ENCODE measurements around the gene CACNA1I. TPM values are rescaled to one million over a fixed set of nuclear protein-coding genes. Genes with fewer than 3 reads are reported as not detected.

Gene CACNA1I
- total and polyA plus RNA-seq, 2 experiments from 2014 or later, result 0.42 to 2.4 TPM

DNA sequence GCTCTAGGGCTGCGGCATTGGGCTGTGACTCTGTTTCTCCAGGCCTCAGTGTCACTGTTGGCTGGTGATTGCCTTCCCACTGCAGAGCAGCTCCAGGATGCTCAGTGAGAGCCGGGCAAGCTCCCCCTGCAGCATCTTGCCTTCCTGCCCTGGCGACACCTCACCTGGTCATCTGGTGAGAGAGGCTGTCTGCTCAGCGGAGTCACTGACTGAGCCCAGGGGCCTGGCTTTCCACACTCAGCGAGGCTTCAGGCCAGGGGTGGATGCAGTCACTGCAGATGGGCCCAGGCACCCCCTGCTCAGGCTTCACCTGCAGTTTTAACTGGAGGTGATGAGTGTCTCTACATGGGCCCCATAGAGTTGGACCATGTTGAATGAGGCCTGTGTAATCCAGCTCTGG is 136.8 kb downstream of the CACNA1I start:
- Histone ChIP-seq H3K27me3 (ENCODE audit: insufficient read depth) (no peaks in the 10 kb centered on the region), H3K4me1 (ENCODE audit: insufficient read depth) (no peaks in the 10 kb centered on the region), H3K4me3 (no peak overlapping the region), H3K9me2 (ENCODE audit: insufficient read depth) (no peaks in the 10 kb centered on the region), H3K36me3 (ENCODE audit: insufficient read depth) (no peaks in the 10 kb centered on the region), H3F3A (replicated peaks; ENCODE audit: low read depth) (no peaks in the 10 kb centered on the region), H3K4me2 (no peak overlapping the region), H3K79me2 (replicated peaks; ENCODE audit: insufficient read depth) (no peaks in the 10 kb centered on the region), H2AFZ (peak overlapping the region; percentile 81; the same call in 1 of the 2 replicates), H4K20me1 (replicated peaks; ENCODE audit: insufficient read depth) (no peaks in the 10 kb centered on the region), H3K27ac (ENCODE audit: low read depth) (no peak overlapping the region)
- Mint-ChIP-seq H3K4me1 (peaks cover 12% of the 10 kb centered on the region; the same call in 2 of the 3 replicates), H3K36me3 (ENCODE audit: low read depth) (no peaks in the 10 kb centered on the region), H3K27me3 (ENCODE audit: insufficient read depth, low read depth, poor library complexity) (peaks cover 7% of the 10 kb centered on the region), H3K9me3 (no peaks in the 10 kb centered on the region), H3K27ac (no peak overlapping the region), H3K4me3 (no peak overlapping the region)
- no peak for ATAC-seq
- DNase-seq (ENCODE audit: low spot score), result no peak
- no peak for TF ChIP-seq CREB1 (CRISPR knock-in tag; IDR thresholded peaks at IDR 0.05; ENCODE audit: low read depth)
- TF ChIP-seq, protein P1, sequence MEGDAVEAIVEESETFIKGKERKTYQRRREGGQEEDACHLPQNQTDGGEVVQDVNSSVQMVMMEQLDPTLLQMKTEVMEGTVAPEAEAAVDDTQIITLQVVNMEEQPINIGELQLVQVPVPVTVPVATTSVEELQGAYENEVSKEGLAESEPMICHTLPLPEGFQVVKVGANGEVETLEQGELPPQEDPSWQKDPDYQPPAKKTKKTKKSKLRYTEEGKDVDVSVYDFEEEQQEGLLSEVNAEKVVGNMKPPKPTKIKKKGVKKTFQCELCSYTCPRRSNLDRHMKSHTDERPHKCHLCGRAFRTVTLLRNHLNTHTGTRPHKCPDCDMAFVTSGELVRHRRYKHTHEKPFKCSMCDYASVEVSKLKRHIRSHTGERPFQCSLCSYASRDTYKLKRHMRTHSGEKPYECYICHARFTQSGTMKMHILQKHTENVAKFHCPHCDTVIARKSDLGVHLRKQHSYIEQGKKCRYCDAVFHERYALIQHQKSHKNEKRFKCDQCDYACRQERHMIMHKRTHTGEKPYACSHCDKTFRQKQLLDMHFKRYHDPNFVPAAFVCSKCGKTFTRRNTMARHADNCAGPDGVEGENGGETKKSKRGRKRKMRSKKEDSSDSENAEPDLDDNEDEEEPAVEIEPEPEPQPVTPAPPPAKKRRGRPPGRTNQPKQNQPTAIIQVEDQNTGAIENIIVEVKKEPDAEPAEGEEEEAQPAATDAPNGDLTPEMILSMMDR (conservative IDR thresholded peaks at IDR 0.05; ENCODE audit: low read depth in 2 of 2), result no peak
- TF ChIP-seq, protein P2, sequence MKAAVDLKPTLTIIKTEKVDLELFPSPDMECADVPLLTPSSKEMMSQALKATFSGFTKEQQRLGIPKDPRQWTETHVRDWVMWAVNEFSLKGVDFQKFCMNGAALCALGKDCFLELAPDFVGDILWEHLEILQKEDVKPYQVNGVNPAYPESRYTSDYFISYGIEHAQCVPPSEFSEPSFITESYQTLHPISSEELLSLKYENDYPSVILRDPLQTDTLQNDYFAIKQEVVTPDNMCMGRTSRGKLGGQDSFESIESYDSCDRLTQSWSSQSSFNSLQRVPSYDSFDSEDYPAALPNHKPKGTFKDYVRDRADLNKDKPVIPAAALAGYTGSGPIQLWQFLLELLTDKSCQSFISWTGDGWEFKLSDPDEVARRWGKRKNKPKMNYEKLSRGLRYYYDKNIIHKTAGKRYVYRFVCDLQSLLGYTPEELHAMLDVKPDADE (IDR thresholded peaks at IDR 0.05), result no peak
- no peak for TF ChIP-seq STAT1 (IDR thresholded peaks at IDR 0.05; ENCODE audit: unreplicated experiment)
- TF ChIP-seq EZH2 (IDR thresholded peaks at IDR 0.05; ENCODE audit: low read depth, unreplicated experiment), result no peak
- TF ChIP-seq ZNF114 (CRISPR knock-in tag; IDR thresholded peaks at IDR 0.05), result no peak
- no peak for TF ChIP-seq ZNF331 (CRISPR knock-in tag; IDR thresholded peaks at IDR 0.05; ENCODE audit: low read depth)
- TF ChIP-seq, protein P3, sequence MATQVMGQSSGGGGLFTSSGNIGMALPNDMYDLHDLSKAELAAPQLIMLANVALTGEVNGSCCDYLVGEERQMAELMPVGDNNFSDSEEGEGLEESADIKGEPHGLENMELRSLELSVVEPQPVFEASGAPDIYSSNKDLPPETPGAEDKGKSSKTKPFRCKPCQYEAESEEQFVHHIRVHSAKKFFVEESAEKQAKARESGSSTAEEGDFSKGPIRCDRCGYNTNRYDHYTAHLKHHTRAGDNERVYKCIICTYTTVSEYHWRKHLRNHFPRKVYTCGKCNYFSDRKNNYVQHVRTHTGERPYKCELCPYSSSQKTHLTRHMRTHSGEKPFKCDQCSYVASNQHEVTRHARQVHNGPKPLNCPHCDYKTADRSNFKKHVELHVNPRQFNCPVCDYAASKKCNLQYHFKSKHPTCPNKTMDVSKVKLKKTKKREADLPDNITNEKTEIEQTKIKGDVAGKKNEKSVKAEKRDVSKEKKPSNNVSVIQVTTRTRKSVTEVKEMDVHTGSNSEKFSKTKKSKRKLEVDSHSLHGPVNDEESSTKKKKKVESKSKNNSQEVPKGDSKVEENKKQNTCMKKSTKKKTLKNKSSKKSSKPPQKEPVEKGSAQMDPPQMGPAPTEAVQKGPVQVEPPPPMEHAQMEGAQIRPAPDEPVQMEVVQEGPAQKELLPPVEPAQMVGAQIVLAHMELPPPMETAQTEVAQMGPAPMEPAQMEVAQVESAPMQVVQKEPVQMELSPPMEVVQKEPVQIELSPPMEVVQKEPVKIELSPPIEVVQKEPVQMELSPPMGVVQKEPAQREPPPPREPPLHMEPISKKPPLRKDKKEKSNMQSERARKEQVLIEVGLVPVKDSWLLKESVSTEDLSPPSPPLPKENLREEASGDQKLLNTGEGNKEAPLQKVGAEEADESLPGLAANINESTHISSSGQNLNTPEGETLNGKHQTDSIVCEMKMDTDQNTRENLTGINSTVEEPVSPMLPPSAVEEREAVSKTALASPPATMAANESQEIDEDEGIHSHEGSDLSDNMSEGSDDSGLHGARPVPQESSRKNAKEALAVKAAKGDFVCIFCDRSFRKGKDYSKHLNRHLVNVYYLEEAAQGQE (IDR thresholded peaks at IDR 0.05; ENCODE audit: unreplicated experiment), result no peak
- TF ChIP-seq JUNB (IDR thresholded peaks at IDR 0.05; ENCODE audit: unreplicated experiment), result no peak
- TF ChIP-seq EZH2phosphoT487 (IDR thresholded peaks at IDR 0.05; ENCODE audit: unreplicated experiment), result no peak
- TF ChIP-seq POLR2AphosphoS5 (IDR thresholded peaks at IDR 0.05; ENCODE audit: low read depth), result no peak
- no peak for TF ChIP-seq NANOG (IDR thresholded peaks at IDR 0.05; ENCODE audit: borderline replicate concordance)
- TF ChIP-seq, protein P4, sequence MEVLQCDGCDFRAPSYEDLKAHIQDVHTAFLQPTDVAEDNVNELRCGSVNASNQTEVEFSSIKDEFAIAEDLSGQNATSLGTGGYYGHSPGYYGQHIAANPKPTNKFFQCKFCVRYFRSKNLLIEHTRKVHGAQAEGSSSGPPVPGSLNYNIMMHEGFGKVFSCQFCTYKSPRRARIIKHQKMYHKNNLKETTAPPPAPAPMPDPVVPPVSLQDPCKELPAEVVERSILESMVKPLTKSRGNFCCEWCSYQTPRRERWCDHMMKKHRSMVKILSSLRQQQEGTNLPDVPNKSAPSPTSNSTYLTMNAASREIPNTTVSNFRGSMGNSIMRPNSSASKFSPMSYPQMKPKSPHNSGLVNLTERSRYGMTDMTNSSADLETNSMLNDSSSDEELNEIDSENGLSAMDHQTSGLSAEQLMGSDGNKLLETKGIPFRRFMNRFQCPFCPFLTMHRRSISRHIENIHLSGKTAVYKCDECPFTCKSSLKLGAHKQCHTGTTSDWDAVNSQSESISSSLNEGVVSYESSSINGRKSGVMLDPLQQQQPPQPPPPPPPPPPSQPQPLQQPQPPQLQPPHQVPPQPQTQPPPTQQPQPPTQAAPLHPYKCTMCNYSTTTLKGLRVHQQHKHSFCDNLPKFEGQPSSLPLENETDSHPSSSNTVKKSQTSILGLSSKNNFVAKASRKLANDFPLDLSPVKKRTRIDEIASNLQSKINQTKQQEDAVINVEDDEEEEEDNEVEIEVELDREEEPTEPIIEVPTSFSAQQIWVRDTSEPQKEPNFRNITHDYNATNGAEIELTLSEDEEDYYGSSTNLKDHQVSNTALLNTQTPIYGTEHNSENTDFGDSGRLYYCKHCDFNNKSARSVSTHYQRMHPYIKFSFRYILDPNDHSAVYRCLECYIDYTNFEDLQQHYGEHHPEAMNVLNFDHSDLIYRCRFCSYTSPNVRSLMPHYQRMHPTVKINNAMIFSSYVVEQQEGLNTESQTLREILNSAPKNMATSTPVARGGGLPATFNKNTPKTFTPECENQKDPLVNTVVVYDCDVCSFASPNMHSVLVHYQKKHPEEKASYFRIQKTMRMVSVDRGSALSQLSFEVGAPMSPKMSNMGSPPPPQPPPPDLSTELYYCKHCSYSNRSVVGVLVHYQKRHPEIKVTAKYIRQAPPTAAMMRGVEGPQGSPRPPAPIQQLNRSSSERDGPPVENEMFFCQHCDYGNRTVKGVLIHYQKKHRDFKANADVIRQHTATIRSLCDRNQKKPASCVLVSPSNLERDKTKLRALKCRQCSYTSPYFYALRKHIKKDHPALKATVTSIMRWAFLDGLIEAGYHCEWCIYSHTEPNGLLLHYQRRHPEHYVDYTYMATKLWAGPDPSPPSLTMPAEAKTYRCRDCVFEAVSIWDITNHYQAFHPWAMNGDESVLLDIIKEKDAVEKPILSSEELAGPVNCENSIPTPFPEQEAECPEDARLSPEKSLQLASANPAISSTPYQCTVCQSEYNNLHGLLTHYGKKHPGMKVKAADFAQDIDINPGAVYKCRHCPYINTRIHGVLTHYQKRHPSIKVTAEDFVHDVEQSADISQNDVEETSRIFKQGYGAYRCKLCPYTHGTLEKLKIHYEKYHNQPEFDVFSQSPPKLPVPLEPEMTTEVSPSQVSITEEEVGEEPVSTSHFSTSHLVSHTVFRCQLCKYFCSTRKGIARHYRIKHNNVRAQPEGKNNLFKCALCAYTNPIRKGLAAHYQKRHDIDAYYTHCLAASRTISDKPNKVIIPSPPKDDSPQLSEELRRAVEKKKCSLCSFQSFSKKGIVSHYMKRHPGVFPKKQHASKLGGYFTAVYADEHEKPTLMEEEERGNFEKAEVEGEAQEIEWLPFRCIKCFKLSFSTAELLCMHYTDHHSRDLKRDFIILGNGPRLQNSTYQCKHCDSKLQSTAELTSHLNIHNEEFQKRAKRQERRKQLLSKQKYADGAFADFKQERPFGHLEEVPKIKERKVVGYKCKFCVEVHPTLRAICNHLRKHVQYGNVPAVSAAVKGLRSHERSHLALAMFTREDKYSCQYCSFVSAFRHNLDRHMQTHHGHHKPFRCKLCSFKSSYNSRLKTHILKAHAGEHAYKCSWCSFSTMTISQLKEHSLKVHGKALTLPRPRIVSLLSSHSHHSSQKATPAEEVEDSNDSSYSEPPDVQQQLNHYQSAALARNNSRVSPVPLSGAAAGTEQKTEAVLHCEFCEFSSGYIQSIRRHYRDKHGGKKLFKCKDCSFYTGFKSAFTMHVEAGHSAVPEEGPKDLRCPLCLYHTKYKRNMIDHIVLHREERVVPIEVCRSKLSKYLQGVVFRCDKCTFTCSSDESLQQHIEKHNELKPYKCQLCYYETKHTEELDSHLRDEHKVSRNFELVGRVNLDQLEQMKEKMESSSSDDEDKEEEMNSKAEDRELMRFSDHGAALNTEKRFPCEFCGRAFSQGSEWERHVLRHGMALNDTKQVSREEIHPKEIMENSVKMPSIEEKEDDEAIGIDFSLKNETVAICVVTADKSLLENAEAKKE (CRISPR knock-in tag; IDR thresholded peaks at IDR 0.05), result no peak

Measured in GM23338 (cell line).